ENCODE data around the gene NXPE3. TPM values are rescaled to one million over a fixed set of nuclear protein-coding genes. Genes with fewer than 3 reads are reported as not detected.

The NXPE3 gene
- total and polyA plus RNA-seq, 9 of the 15 experiments (the other 6 are each of a cell fraction or from before 2014, with no cell fraction given), result 0.25 to 2.5 (median 0.95) TPM

DNA sequence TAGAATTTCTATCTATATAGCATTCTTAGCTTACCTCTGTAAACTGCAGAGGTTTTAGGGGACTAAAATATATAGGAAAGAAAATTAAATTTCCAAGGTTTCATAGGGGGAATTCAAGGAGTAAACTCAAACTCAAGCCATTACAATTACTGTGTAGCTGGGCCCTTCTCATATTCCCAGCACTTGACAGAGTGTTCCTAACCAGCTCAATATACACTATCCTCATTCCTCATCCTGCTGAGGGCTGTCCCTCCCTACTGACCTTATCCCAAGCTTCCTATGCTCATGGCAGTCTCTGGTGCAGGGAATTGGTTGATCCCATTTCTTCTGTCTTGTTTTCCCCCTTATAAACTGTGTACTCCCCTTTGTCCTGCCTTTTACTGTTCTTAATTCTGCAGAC is 33.9 kb downstream of the NXPE3 start:
- no peak for TF ChIP-seq BCOR (IDR thresholded peaks at IDR 0.05)
- TF ChIP-seq FOXP1 (CRISPR knock-in tag; IDR thresholded peaks at IDR 0.05), result no peak
- no peak for TF ChIP-seq TCF7L2 (IDR thresholded peaks at IDR 0.05; ENCODE audit: low read depth, low read length)
- TF ChIP-seq, protein P1, sequence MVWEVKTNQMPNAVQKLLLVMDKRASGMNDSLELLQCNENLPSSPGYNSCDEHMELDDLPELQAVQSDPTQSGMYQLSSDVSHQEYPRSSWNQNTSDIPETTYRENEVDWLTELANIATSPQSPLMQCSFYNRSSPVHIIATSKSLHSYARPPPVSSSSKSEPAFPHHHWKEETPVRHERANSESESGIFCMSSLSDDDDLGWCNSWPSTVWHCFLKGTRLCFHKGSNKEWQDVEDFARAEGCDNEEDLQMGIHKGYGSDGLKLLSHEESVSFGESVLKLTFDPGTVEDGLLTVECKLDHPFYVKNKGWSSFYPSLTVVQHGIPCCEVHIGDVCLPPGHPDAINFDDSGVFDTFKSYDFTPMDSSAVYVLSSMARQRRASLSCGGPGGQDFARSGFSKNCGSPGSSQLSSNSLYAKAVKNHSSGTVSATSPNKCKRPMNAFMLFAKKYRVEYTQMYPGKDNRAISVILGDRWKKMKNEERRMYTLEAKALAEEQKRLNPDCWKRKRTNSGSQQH (CRISPR knock-in tag; IDR thresholded peaks at IDR 0.05), result no peak
- TF ChIP-seq NR2C1 (IDR thresholded peaks at IDR 0.05), result no peak
- no peak for TF ChIP-seq NR2C1 (tag; IDR thresholded peaks at IDR 0.05)
- TF ChIP-seq THRAP3 (IDR thresholded peaks at IDR 0.05; ENCODE audit: borderline replicate concordance), result no peak
- TF ChIP-seq, protein P2, sequence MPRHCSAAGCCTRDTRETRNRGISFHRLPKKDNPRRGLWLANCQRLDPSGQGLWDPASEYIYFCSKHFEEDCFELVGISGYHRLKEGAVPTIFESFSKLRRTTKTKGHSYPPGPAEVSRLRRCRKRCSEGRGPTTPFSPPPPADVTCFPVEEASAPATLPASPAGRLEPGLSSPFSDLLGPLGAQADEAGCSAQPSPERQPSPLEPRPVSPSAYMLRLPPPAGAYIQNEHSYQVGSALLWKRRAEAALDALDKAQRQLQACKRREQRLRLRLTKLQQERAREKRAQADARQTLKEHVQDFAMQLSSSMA (CRISPR knock-in tag; IDR thresholded peaks at IDR 0.05), result no peak
- TF ChIP-seq ZNF12 (CRISPR knock-in tag; IDR thresholded peaks at IDR 0.05), result no peak
- TF ChIP-seq RNF2 (IDR thresholded peaks at IDR 0.05), result no peak
- no peak overlapping the region for H3K4me2 ChIP-seq (ENCODE audit: insufficient read depth, low read length)
- no peaks in the 10 kb centered on the region for H3K36me3 ChIP-seq (ENCODE audit: control insufficient read depth, insufficient read depth, low read length)
- no peak for ATAC-seq
- no peaks in the 10 kb centered on the region for H3K27me3 ChIP-seq (ENCODE audit: control insufficient read depth in 2 of 2, insufficient read depth in 2 of 2, low read length in 2 of 2)
- no peaks in the 10 kb centered on the region for H3K79me2 ChIP-seq (ENCODE audit: control insufficient read depth, insufficient read depth, low read length)
- no peak overlapping the region for H3K9ac ChIP-seq (ENCODE audit: insufficient read depth in 1 of 2, low read depth in 2 of 2, low read length in 2 of 2)
- in situ Hi-C loops (cut with MboI) (loop anchor here (5.0 to 25.0 kb wide), 2 partner anchors 414 to 724 kb away; no protein-coding TSS in a partner anchor), intact Hi-C loops (cut with micrococcal nuclease) (loop anchor here (1.0 to 10.0 kb wide), 2 partner anchors 152 to 412 kb away; no protein-coding TSS in a partner anchor)
- H3K4me1 ChIP-seq (replicated peaks in 1 of 2; ENCODE audit: control insufficient read depth in 2 of 2, insufficient read depth in 2 of 2, low read length in 2 of 2), result no peaks in the 10 kb centered on the region
- no peak overlapping the region for H3K4me3 ChIP-seq
- H3K9me1 ChIP-seq (ENCODE audit: control insufficient read depth, insufficient read depth, low read length), result no peaks in the 10 kb centered on the region
- no peak for FAIRE-seq
- no peaks in the 10 kb centered on the region for H4K20me1 ChIP-seq (replicated peaks; ENCODE audit: control insufficient read depth, insufficient read depth, low read length)
- ChIA-PET POLR2A (interaction anchor here (0.6 kb wide), 1 partner anchor 174 kb away, joined by 3 read pairs; no protein-coding TSS in a partner anchor), CTCF (ENCODE audit: low intra/inter-chr PET ratio) (no interaction called here)
- DNase-seq (ENCODE audit: extremely low read depth in 1 of 4, low spot score in 3 of 4), result no peak
- BruUV-seq (replicated peaks), result no TSS peak
- no peaks in the 10 kb centered on the region for H3K9me3 ChIP-seq (replicated peaks; ENCODE audit: control insufficient read depth, insufficient read depth, low read depth, low read length)
- H3K27ac ChIP-seq (ENCODE audit: extremely low read depth, low read depth, low read length), result no peak overlapping the region
- no peak overlapping the region for H2AFZ ChIP-seq (ENCODE audit: low read depth, low read length)

Data from K562 (cell line).